NCI-H146 treated with DMSO at 0.1 percent for 48 hours (cell line): Measurements from ENCODE around the gene RBM28.

ENCODE experiments used
- DNase-seq: peaks from one replicate; lab custom pipeline; 2025; ENCODE audit not compliant: unreplicated experiment; lab: John Stamatoyannopoulos, UW

RBM28 gene

GRCh38 chr7:128373606-128374005 lies 29.9 kb upstream of the RBM28 start:
- DNase-seq: no peak

GRCh38 chr7:128370491-128370890 lies 26.8 kb upstream of the RBM28 start:
- DNase-seq: no peak

- no peak for DNase-seq
Measured at GRCh38 chr7:128366986-128367385, 23.3 kb upstream of the RBM28 start.

GRCh38 chr7:128366300-128366699 lies 22.6 kb upstream of the RBM28 start:
- DNase-seq: no peak

DNA sequence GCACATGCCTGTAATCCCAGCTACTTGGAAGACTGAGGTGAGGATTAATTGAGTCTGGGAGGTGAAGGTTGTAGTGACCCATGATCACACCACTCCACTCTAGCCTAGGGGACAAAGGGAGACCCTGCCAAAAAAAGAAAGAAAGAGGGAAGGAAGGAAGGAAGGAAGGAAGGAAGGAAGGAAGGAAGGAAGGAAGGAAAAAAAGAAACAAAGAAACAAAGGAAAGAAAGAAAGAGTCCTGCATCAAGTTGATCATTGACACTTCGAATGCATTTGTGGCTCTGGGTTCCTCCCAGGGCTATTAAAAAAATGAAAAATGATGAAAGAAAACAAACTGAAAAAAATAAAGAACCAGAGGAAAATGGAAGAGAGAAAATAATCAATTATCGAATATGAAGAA lies 21.7 kb upstream of the RBM28 start:
- no peak for DNase-seq

DNA sequence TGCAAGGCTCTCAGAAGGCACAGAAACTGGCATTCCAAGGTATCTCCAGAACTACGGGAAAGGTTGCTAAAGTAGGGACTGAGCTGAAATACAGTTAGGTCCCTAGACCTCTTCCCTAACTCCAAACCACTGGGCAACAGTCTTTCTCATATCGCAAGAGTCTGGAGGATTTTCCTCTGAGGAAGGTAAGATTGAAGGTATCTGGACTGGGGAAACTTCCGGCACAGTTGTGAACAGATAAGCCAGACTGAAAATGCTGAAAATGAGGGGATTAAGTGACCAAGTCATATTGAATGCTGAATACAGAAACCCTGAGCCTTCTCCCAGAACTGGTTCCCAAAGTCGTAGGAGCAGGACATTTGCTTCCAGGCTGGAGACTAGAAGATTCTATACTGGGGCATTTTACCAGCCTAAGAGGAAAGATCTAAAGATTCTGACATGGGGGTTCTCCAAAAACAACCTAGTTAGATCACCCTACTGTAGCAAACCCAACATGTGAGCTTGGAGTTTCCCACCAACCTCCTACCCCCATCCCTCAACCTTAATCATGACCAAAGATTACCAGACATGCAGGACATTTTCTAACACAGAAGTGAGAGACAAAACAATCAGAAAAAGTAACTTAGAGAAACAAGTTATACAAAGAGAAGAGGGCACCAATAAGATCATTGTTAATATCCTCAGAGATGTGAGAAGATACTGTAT lies 20.6 kb upstream of the RBM28 start:
- DNase-seq: no peak

- DNase-seq: no peak
Measured at GRCh38 chr7:128363261-128363721, 19.6 kb upstream of the RBM28 start.

DNA sequence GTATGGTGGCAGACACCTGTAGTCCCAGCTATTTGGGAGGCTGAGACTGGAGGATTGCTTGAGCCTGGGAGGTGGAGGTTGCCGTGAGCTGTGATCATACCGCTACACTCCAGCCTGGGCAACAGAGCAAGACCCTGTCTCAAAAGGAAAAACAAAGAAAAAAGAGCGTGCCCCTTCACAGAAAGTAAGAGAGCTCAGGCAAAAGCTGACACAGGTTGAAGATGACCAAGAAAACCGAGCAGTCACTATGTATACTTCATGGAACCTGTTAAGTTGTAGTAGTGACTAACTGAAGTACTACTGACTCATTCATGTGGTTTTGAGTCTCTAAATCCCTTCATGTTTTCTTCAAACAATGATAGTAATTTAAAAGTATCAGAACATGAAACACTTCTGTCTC lies 19.0 kb upstream of the RBM28 start:
- no peak for DNase-seq

DNA sequence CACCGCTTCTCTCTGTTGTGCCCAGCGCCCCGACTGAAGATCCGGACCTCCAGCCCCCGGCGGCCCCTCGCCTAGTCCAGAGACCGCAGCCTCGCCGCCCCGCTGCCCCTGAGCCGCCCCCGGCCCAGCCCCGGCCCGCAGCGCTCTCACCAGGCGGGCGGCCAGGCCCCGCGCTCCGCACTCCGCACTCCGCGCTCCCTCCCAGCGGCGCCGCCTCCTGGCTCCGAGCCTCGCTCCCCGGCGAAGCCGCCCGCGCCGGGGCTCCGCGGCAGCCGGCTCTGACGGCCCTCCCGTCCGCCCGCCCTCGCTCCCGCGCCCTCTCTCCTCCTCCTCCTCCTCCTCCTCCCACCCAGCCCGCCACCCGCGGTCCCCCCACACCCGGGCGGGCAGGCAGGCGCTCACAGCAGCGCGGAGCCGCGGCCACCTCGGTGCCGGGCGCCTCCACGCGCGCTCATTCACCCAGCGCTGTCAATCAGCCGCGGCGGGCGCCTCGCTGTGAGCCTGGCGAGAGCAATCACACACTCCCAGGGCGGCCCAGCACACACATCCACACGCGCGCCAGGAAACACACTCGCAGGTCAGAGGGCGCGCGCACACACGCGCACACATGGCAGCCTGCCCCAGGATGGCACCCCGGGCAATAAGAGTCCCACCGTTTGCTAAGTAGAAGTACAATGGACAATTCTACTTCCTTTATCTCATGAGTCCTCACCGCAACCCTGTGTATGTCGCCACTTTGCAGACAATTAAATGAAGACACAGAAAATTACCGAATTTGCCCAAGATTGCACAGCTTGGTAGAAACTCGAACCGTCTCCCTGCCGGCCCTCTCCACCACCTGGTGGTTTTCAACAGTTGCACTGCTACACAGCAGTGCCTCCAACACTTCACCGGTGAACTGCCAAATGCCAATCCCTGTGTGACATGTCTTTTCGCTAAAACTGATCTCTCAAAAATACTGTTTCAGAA lies 18.0 kb upstream of the RBM28 start, which contains the start of gene PRRT4:
TSS of gene PRRT4 (minus strand) at position 280 of the 969 bp plus-strand sequence.
- DNase-seq: peak; percentile 24

GRCh38 chr7:128360359-128360678 lies 16.6 kb upstream of the RBM28 start:
- no peak for DNase-seq

- DNase-seq: no peak
Measured at GRCh38 chr7:128359939-128360338, 16.2 kb upstream of the RBM28 start.

- no peak for DNase-seq
Measured at GRCh38 chr7:128359336-128359735, 15.6 kb upstream of the RBM28 start.

GRCh38 chr7:128358233-128358632 lies 14.5 kb upstream of the RBM28 start:
- no peak for DNase-seq

DNA sequence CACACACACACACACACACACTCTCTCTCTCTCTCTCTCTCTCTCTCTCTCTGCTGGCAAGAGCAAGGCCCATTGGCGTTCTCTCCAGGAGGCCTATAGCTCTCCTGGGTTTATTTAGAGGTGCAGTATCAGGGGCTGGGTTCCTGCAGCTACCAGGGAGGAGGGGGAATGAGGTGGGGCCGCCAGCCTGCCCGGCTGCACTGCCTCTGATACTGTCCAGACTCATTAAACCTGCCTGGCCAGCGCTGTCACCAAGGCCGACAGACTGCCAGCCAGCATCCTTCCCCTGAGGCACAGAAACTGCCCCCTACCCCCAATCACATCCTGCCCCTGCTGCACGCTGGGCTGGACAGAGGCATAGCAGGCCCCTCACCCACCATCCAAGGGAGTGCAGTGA lies 13.5 kb upstream of the RBM28 start:
- no peak for DNase-seq

DNA sequence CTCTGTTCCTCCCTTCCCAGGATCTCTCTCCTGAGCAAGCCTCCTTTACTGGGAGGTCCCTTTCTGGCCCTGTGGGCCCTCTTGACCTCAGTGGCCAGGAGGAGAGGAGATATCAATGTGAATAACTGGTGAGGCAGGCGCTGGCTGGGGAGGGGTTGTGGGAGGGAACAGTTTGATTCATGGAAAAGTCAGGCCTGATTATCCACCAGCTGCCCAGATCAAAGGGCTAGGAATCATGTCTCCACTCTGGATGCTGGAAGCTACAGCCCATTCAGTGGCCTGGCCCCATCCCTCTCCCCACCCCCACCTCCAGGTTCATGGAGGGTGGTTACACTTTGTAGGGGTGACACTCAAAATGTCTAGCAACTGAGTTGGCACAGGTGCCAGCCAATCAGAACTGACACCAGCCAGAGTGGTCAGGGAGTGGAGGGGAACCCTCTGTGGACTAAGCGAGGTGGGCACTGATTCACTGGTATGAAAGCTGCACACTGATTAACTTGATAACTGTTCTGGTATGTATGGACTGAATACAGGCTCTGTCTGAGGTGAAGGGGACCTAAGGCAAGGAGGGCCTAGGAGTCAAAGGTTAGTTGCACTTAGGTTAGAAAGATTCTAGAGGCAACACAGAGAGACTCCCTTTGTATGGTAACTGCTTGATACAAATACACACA lies 13.0 kb upstream of the RBM28 start:
- no peak for DNase-seq

GRCh38 chr7:128353610-128354009 lies 9.9 kb upstream of the RBM28 start:
- no peak for DNase-seq

GRCh38 chr7:128353189-128353588 lies 9.5 kb upstream of the RBM28 start:
- DNase-seq: no peak

- no peak for DNase-seq
Measured at GRCh38 chr7:128352636-128353035, 8.9 kb upstream of the RBM28 start.

DNA sequence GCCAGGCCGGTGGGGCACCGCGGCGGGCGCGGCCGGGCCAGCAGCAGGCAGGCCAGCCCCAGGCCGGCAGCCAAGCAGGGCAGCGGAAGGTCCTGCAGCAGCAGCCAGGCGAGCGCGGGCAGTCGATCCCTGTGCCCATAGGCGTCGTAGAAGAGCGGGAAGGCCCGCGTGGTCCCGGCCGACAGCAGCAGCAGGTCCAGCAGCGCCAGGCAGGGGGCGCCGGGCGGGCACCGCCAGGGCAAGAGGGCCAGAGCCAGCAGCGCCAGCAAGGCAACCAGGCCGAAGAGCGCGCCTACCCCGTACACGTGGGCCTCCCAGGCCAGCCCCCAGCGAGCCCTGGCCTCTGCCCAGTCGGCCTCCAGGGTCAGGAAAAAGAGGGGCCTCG lies 8.4 kb upstream of the RBM28 start:
- DNase-seq: peak; percentile 22

DNA sequence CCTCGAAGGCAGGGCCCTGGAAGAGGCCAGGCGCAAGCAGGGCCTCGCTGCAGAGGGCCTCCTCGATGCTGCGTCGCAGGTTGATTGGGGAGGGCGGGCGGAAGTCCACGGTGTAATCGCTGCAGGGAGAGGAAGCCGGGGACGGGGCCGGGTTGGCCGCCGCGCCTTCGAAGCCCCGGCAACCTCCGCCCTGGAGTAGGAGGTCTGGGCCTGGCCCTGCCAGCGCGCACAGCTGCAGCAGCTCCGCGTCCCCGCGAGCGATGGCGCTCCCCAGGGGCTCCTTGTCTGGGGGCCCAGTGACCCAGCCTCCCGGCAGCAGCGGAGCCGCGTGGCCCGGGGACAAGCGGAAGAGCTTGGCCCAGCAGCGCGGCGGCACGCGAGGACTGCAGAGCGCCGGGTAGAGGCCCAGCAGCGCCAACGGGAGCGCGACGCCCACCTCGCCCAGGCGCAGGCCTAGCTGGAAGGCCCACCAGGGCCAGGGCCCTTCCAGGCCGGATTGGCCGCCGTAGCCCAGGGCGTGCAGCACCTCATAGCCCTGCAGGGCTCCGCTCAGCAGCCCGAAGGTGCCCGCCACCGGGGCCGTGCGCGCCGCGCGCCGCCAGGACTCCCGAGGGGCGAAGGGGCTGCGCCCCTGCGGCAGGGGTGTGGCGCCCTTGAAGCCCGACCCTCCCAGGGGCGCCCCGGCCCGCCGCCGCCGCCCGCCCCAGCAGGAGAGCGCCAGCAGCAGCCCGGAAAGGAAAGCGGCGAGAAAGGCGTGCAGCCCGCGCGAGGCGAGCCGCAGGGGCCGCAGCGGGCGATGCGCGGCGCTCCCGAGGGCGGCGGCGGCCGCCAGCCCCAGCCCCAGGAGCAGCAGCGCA lies 7.8 kb upstream of the RBM28 start:
- DNase-seq: no peak
